ENCODE results near the gene CCDC47. TPM values are rescaled to one million over a fixed set of nuclear protein-coding genes. Genes with fewer than 3 reads are reported as not detected.

The CCDC47 gene
- total RNA-seq, 1 donor from 2014 or later = 56.4 TPM

- Mint-ChIP-seq H3K4me3 (ENCODE audit: unreplicated experiment) (peak overlapping the region; percentile 98), H3K27ac (ENCODE audit: unreplicated experiment) (peak overlapping the region; percentile 99), H3K4me1 (ENCODE audit: low read depth, unreplicated experiment) (peaks cover 18% of the 10 kb centered on the region), H3K9me3 (ENCODE audit: unreplicated experiment) (peaks cover 10% of the 10 kb centered on the region), H3K27me3 (ENCODE audit: unreplicated experiment) (peaks cover 13% of the 10 kb centered on the region), H3K36me3 (ENCODE audit: unreplicated experiment) (no peaks in the 10 kb centered on the region)
- TF ChIP-seq, protein P1, sequence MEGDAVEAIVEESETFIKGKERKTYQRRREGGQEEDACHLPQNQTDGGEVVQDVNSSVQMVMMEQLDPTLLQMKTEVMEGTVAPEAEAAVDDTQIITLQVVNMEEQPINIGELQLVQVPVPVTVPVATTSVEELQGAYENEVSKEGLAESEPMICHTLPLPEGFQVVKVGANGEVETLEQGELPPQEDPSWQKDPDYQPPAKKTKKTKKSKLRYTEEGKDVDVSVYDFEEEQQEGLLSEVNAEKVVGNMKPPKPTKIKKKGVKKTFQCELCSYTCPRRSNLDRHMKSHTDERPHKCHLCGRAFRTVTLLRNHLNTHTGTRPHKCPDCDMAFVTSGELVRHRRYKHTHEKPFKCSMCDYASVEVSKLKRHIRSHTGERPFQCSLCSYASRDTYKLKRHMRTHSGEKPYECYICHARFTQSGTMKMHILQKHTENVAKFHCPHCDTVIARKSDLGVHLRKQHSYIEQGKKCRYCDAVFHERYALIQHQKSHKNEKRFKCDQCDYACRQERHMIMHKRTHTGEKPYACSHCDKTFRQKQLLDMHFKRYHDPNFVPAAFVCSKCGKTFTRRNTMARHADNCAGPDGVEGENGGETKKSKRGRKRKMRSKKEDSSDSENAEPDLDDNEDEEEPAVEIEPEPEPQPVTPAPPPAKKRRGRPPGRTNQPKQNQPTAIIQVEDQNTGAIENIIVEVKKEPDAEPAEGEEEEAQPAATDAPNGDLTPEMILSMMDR (IDR thresholded peaks at IDR 0.05; ENCODE audit: partially characterized antibody, unreplicated experiment) = no peak
- no peak for DNase-seq
Observed at GRCh38 chr17:63775420-63775819, 2.0 kb upstream of the CCDC47 start.

- DNase-seq = no peak
- peak overlapping the region; percentile 99 for H3K27ac Mint-ChIP-seq (ENCODE audit: unreplicated experiment)
- peaks cover 13% of the 10 kb centered on the region for H3K27me3 Mint-ChIP-seq (ENCODE audit: unreplicated experiment)
- peak overlapping the region; percentile 98 for H3K4me3 Mint-ChIP-seq (ENCODE audit: unreplicated experiment)
- TF ChIP-seq, protein P1 (IDR thresholded peaks at IDR 0.05; ENCODE audit: partially characterized antibody, unreplicated experiment) = no peak
- H3K9me3 Mint-ChIP-seq (ENCODE audit: unreplicated experiment) = peaks cover 10% of the 10 kb centered on the region
- H3K36me3 Mint-ChIP-seq (ENCODE audit: unreplicated experiment) = no peaks in the 10 kb centered on the region
- peaks cover 18% of the 10 kb centered on the region for H3K4me1 Mint-ChIP-seq (ENCODE audit: low read depth, unreplicated experiment)
Observed at GRCh38 chr17:63774969-63775265, 1.5 kb upstream of the CCDC47 start.

GRCh38 chr17:63774141-63774968 is 958 bp upstream of the CCDC47 start, which contains the start of gene DDX42:
DDX42 (plus strand) TSS chr17:63774170; CDS start chr17:63787050, 12,880 bp downstream.
- TF ChIP-seq, protein P1 (IDR thresholded peaks at IDR 0.05; ENCODE audit: partially characterized antibody, unreplicated experiment) = no peak
- Mint-ChIP-seq H3K4me1 (ENCODE audit: low read depth, unreplicated experiment) (peaks cover 18% of the 10 kb centered on the region), H3K4me3 (ENCODE audit: unreplicated experiment) (peak within 1 kb of the TSS; percentile 98), H3K27me3 (ENCODE audit: unreplicated experiment) (peaks cover 13% of the 10 kb centered on the region), H3K9me3 (ENCODE audit: unreplicated experiment) (peaks cover 10% of the 10 kb centered on the region), H3K27ac (ENCODE audit: unreplicated experiment) (peak within 1 kb of the TSS; percentile 99), H3K36me3 (ENCODE audit: unreplicated experiment) (no peaks in the 10 kb centered on the region)
- peak; percentile 92 for DNase-seq

DNA sequence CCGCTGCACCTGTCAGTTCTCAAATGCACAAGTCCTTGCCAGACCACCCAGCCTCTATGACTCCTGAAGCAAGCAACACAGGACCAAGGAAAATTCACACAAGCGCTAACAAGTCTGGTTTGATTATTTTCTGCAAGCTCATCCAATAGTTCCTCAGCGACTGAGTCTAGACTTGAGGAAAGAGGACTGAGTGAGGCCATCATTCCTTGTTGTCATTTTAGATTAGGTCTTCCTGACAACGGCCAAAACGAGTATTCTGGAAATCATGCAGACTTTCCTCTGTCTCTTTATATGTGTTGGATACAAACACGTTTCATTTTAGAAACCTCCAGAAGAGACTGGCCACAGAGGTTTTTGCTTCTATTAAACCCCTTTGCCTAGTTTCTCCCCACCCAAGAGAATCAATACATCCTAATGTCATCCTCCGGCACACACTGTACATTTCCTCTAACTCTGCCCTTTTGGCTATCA is 561 bp downstream of the CCDC47 start:
- TF ChIP-seq, protein P1 (IDR thresholded peaks at IDR 0.05; ENCODE audit: partially characterized antibody, unreplicated experiment) = no peak
- H3K27me3 Mint-ChIP-seq (ENCODE audit: unreplicated experiment) = peaks cover 13% of the 10 kb centered on the region
- H3K4me1 Mint-ChIP-seq (ENCODE audit: low read depth, unreplicated experiment) = peaks cover 19% of the 10 kb centered on the region
- no peaks in the 10 kb centered on the region for H3K36me3 Mint-ChIP-seq (ENCODE audit: unreplicated experiment)
- no peak for DNase-seq
- peak overlapping the region; percentile 81 for H3K27ac Mint-ChIP-seq (ENCODE audit: unreplicated experiment)
- peaks cover 10% of the 10 kb centered on the region for H3K9me3 Mint-ChIP-seq (ENCODE audit: unreplicated experiment)
- peak overlapping the region; percentile 98 for H3K4me3 Mint-ChIP-seq (ENCODE audit: unreplicated experiment)

DNA sequence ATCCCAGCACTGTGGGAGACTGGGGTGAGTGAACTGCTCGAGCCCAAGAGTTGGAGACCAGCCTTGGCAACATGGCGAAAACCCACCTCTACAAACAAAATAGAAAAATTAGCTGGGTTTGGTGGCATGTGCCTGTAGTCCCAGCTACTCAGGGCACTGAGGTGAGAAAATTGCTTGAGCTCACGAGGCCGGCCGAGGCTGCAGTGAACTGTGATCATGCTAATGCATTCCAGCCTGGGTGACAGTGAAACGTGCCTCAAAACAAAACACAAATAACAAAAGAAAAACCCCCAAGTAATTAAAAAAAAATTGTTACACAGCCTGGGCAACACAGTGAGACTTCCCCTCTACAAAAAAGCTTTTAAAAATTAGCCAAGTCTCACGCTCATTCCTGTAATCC is 5.0 kb downstream of the CCDC47 start:
- Mint-ChIP-seq H3K9me3 (ENCODE audit: unreplicated experiment) (peaks cover 5% of the 10 kb centered on the region), H3K27me3 (ENCODE audit: unreplicated experiment) (peaks cover 3% of the 10 kb centered on the region), H3K4me1 (ENCODE audit: low read depth, unreplicated experiment) (peaks cover 7% of the 10 kb centered on the region), H3K36me3 (ENCODE audit: unreplicated experiment) (peaks cover 4% of the 10 kb centered on the region), H3K27ac (ENCODE audit: unreplicated experiment) (no peak overlapping the region), H3K4me3 (ENCODE audit: unreplicated experiment) (no peak overlapping the region)
- TF ChIP-seq, protein P1 (IDR thresholded peaks at IDR 0.05; ENCODE audit: partially characterized antibody, unreplicated experiment) = no peak
- DNase-seq = no peak
